ENCODE results near the gene U2AF2. TPM values are rescaled to one million over a fixed set of nuclear protein-coding genes. Genes with fewer than 3 reads are reported as not detected.

The U2AF2 gene
- total RNA-seq, 1 experiment from 2014 or later = 321 TPM

DNA sequence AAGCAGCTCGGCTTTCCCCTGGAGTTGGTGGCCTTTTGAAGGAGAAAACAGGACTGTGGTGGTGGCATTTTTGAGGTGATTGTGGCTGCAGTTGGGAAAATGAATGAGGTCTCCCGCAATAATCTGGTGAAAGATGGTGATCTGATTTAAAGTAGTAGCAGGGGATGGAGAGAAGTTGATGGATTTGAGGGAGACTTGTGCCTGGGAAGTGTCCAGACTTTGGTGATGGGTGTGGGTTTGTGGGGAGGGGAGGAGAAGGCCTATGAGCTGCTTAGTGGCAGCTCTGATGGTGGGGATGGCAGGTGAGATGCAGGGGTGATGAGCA lies 16.2 kb downstream of the U2AF2 start:
- H4K91ac ChIP-seq (ENCODE audit: insufficient read length, low read depth, low read length) = no peak overlapping the region
- H4K5ac ChIP-seq (ENCODE audit: insufficient read length, low read depth, low read length) = no peak overlapping the region
- no peaks in the 10 kb centered on the region for H3K4me1 ChIP-seq (ENCODE audit: insufficient read depth, low read length)
- peaks cover 51 to 74% (median 67%) of the 10 kb centered on the region in 3 experiments for H3K36me3 Mint-ChIP-seq (ENCODE audit: insufficient read depth in 1 of 3, low read depth in 3 of 3)
- H3K27me3 ChIP-seq (ENCODE audit: insufficient read depth, low read length) = no peaks in the 10 kb centered on the region
- H4K20me1 ChIP-seq (ENCODE audit: control insufficient read depth, insufficient read depth, insufficient read length) = no peaks in the 10 kb centered on the region
- peaks cover 4% of the 10 kb centered on the region for H3K79me1 ChIP-seq (ENCODE audit: insufficient read depth, low read depth, low read length, poor library complexity, severe bottlenecking)
- no peaks in the 10 kb centered on the region for H3K27me3 Mint-ChIP-seq (ENCODE audit: low read depth)
- peaks cover 6% of the 10 kb centered on the region for H3K23me2 ChIP-seq (ENCODE audit: insufficient read length, low read depth, low read length, poor library complexity, severe bottlenecking)
- H2BK15ac ChIP-seq (ENCODE audit: low read depth, low read length) = no peak overlapping the region
- no peak overlapping the region for H3K18ac ChIP-seq (ENCODE audit: insufficient read length, low read depth, low read length)
- no peak overlapping the region for H3K27ac ChIP-seq (ENCODE audit: insufficient read length, low read depth, low read length)
- H3K79me2 ChIP-seq (ENCODE audit: insufficient read depth, low read length) = peaks cover 11% of the 10 kb centered on the region; the same call in 1 of the 2 replicates
- H3K23ac ChIP-seq (ENCODE audit: insufficient read length, low read depth, low read length) = no peak overlapping the region
- peaks cover 31 to 41% of the 10 kb centered on the region in 2 experiments for H3K4me1 Mint-ChIP-seq
- no peaks in the 10 kb centered on the region for H3K9me3 ChIP-seq (ENCODE audit: control insufficient read depth, low read depth, low read length)
- no peak overlapping the region for H2AFZ ChIP-seq (ENCODE audit: low read length)
- TF ChIP-seq, protein P1, sequence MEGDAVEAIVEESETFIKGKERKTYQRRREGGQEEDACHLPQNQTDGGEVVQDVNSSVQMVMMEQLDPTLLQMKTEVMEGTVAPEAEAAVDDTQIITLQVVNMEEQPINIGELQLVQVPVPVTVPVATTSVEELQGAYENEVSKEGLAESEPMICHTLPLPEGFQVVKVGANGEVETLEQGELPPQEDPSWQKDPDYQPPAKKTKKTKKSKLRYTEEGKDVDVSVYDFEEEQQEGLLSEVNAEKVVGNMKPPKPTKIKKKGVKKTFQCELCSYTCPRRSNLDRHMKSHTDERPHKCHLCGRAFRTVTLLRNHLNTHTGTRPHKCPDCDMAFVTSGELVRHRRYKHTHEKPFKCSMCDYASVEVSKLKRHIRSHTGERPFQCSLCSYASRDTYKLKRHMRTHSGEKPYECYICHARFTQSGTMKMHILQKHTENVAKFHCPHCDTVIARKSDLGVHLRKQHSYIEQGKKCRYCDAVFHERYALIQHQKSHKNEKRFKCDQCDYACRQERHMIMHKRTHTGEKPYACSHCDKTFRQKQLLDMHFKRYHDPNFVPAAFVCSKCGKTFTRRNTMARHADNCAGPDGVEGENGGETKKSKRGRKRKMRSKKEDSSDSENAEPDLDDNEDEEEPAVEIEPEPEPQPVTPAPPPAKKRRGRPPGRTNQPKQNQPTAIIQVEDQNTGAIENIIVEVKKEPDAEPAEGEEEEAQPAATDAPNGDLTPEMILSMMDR (conservative IDR thresholded peaks at IDR 0.05) = no peak
- no peak overlapping the region for H4K8ac ChIP-seq (replicated peaks; ENCODE audit: insufficient read length, low read depth, low read length)
- H3K4me2 ChIP-seq (ENCODE audit: insufficient read depth, insufficient read length, low read length) = no peak overlapping the region
- H2AK5ac ChIP-seq (ENCODE audit: insufficient read length, low read length) = no peak overlapping the region
- no peak overlapping the region for H3K4ac ChIP-seq (ENCODE audit: low read depth, low read length)
- H3K9me3 Mint-ChIP-seq = no peaks in the 10 kb centered on the region; a peak in 1 of 5 replicates
- H2BK120ac ChIP-seq (ENCODE audit: low read depth, low read length, poor library complexity, severe bottlenecking) = no peak overlapping the region
- no peak overlapping the region for H3K9ac ChIP-seq (ENCODE audit: extremely low read depth, insufficient read length, low read length)
- no peak for DNase-seq
- no peak overlapping the region for H3T11ph ChIP-seq (ENCODE audit: low read length)
- H2BK12ac ChIP-seq (ENCODE audit: insufficient read length, low read depth, low read length) = no peak overlapping the region
- peak overlapping the region; percentile 4 to 87 (median 8); a peak in 4 of 7 replicates for H3K27ac Mint-ChIP-seq
- no CpG with 5 or more reads among the region's 2 CpGs for WGBS (ENCODE audit: extremely low coverage, insufficient read length, low lambda C conversion rate)
- no peak overlapping the region for H2BK5ac ChIP-seq (ENCODE audit: insufficient read length, low read length)
- no peak overlapping the region for H3K14ac ChIP-seq (ENCODE audit: insufficient read depth, low read length)
- no peak overlapping the region for H3K56ac ChIP-seq (ENCODE audit: insufficient read length, low read depth, low read length)
- no peak overlapping the region for H2BK20ac ChIP-seq (ENCODE audit: low read depth, low read length, poor library complexity, severe bottlenecking)
- peak overlapping the region in 1 of 2 experiments; percentile 9; a peak in 2 of 5 replicates for H3K4me3 Mint-ChIP-seq
